HepG2 (cell line): ENCODE measurements around the gene BBS1. TPM values are rescaled to one million over a fixed set of nuclear protein-coding genes. Genes with fewer than 3 reads are reported as not detected.

ENCODE experiments used
- E2F5 ChIP-seq: sonication (generic); formaldehyde crosslinking; conservative IDR thresholded peaks from 2 replicates; pipeline ENCODE4 v1.4.0; 2020; ENCODE audit warnings: missing genetic modification reagents
- ELK4 ChIP-seq: sonication (generic); formaldehyde crosslinking; IDR thresholded peaks from 2 replicates; pipeline ENCODE4 v1.9.0; 2021; ENCODE audit warnings: missing genetic modification reagents, borderline replicate concordance
- GABPB1 ChIP-seq: IDR thresholded peaks from 2 replicates; pipeline ENCODE4 v1.6.1; 2016; ENCODE audit warnings: mild to moderate bottlenecking, missing genetic modification reagents, moderate library complexity, missing compliant biosample characterization
- KDM2A ChIP-seq: sonication (generic); formaldehyde crosslinking; IDR thresholded peaks from 2 replicates; pipeline ENCODE4 v1.4.0; 2020; ENCODE audit warnings: low read depth, missing genetic modification reagents, borderline replicate concordance
- KDM4B ChIP-seq: sonication (generic); formaldehyde crosslinking; IDR thresholded peaks from 2 replicates; pipeline ENCODE4 v1.4.0; 2020; ENCODE audit warnings: missing genetic modification reagents
- MLX ChIP-seq: IDR thresholded peaks from 2 replicates; pipeline ENCODE4 v1.6.1; 2016
- THAP9 ChIP-seq: sonication (generic); formaldehyde crosslinking; IDR thresholded peaks from 2 replicates; pipeline ENCODE4; 2020; ENCODE audit warnings: missing genetic modification reagents, mild to moderate bottlenecking, borderline replicate concordance
- ZFP1 ChIP-seq: IDR thresholded peaks from 2 replicates; pipeline ENCODE4 v1.6.1; 2016
- ZNF354B ChIP-seq: sonication (generic); formaldehyde crosslinking; IDR thresholded peaks from 2 replicates; pipeline ENCODE4 v1.8.0; 2022; ENCODE audit warnings: mild to moderate bottlenecking, missing genetic modification reagents
- ZNF557 ChIP-seq: sonication (generic); formaldehyde crosslinking; IDR thresholded peaks from 2 replicates; pipeline ENCODE4 v1.4.0; 2020; ENCODE audit warnings: missing genetic modification reagents
- ZNF816 ChIP-seq: sonication (generic); formaldehyde crosslinking; IDR thresholded peaks from 2 replicates; pipeline ENCODE4 v1.8.0; 2022; ENCODE audit warnings: missing genetic modification reagents, mild to moderate bottlenecking, borderline replicate concordance
- polyA plus RNA-seq, 8 experiments: library from polyadenylated mRNA; depleted of rRNA in 3 of 8; stranded (reverse) in 7 of 8; unstranded in 1 of 8; fragments of >200 nt; fragmentation: Illumina TruSeq in 4 of 8; extraction: Trizol in 4 of 8; gene quantifications; 2 replicates each; pipeline versions ENCODE4 v1.2.1 to v1.2.3, GENCODE V29; 2011 to 2016; ENCODE audit warnings: low read depth in 4 of 8, missing spikeins in 1 of 8, mixed read lengths in 1 of 8; ENCODE audit not compliant: insufficient read depth in 1 of 8
- total RNA-seq, 5 experiments: library from RNA; depleted of rRNA; stranded (reverse); fragments of >200 nt; fragmentation: Illumina TruSeq; extraction: Trizol; gene quantifications; 2 replicates each; pipeline ENCODE4 v1.2.3, GENCODE V29; 2016; ENCODE audit warnings: low read depth in 1 of 5

The BBS1 gene
- total and polyA plus RNA-seq, 2 of the 13 experiments (the other 11 are each of a cell fraction or from before 2014, with no cell fraction given): 11.7 to 14.1 TPM

GRCh38 chr11:66472054-66472453 is 38.4 kb upstream of the BBS1 start (continued):
- no peak for TF ChIP-seq GABPB1
- TF ChIP-seq ZNF816 (CRISPR knock-in tag): no peak
- TF ChIP-seq KDM2A: no peak
- TF ChIP-seq ZFP1 (CRISPR knock-in tag): no peak
- no peak for TF ChIP-seq ZNF354B (CRISPR knock-in tag)
- no peak for TF ChIP-seq THAP9
- TF ChIP-seq KDM4B (CRISPR knock-in tag): no peak
- no peak for TF ChIP-seq ZNF557 (CRISPR knock-in tag)
- TF ChIP-seq ELK4 (CRISPR knock-in tag): no peak
- TF ChIP-seq MLX (CRISPR knock-in tag): no peak
- no peak for TF ChIP-seq E2F5 (CRISPR knock-in tag)
